Astrocyte (in vitro differentiated cells and primary cell): Measurements from ENCODE around the gene C11orf71.

Experiments used
- CTCF ChIP-seq: IDR thresholded peaks from 2 replicates; pipeline ENCODE4 v1.5.1; 2011; ENCODE audit warnings: low read depth, mild to moderate bottlenecking, inconsistent platforms, low read length, moderate library complexity; ENCODE audit not compliant: insufficient read depth
- EZH2 ChIP-seq: IDR thresholded peaks from 2 replicates; pipeline ENCODE4 v1.6.1; 2012; ENCODE audit warnings: mild to moderate bottlenecking, low read length, inconsistent platforms; ENCODE audit not compliant: insufficient read depth

GRCh38 chr11:114433376-114433775 is 33.1 kb upstream of the C11orf71 start:
- TF ChIP-seq EZH2, result no peak
- TF ChIP-seq CTCF, result no peak
